GM12872 (cell line): ENCODE measurements around the gene IGF2BP1.

Experiments used
- TF ChIP-seq, protein P1 (sequence below): IDR thresholded peaks from 3 replicates; pipeline ENCODE4 v1.5.1; 2011; ENCODE audit warnings: low read depth, mild to moderate bottlenecking, low read length, moderate library complexity; ENCODE audit not compliant: insufficient read depth

Gene IGF2BP1

DNA sequence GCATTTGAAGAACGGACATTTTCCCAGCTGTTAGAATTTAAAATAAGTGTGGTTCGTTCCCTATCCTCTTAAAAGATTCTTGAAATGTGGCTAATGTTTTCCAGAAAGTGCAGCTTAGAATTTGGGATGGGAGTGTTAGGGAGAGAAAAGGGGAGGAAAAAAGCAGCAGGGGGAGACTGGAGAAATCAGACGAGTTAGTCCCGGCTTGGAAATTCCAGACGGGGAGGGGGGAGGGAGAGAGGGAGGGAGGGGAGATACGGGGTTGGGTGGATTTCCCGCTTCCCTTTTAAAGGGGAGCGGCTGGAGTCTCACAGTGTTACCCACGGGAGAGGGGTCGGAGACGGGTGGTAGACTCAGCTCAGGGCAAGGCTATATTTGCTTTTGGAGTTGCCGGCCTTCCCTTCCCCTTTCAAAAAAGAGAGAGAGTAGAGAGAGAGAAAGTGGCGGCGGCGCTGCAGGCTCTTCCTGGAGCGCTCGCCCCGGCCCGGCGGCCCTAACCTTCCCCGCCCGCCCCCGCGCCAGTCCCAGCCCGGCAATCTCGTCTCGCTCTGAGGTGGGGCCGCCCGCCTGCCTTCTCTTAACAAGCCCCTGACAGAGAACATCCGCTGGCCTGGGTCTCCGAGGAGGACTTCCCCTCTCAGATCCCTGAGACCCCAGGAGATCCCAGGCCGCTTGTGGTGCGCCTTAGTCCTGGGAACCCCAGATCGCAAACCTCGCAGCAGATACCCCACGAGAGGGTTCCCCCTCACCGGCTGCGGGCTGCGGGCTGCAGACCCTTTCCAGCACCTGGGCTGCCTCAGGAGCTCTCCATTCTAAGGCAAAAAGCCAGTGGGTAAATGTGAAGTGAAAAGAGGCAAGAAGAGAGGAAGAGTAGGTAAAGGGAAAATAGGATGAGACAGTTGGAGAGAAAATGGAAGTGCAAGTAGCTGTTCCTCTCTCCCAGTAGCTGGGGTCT is 6.6 kb downstream of the IGF2BP1 start:
- TF ChIP-seq, protein P1, sequence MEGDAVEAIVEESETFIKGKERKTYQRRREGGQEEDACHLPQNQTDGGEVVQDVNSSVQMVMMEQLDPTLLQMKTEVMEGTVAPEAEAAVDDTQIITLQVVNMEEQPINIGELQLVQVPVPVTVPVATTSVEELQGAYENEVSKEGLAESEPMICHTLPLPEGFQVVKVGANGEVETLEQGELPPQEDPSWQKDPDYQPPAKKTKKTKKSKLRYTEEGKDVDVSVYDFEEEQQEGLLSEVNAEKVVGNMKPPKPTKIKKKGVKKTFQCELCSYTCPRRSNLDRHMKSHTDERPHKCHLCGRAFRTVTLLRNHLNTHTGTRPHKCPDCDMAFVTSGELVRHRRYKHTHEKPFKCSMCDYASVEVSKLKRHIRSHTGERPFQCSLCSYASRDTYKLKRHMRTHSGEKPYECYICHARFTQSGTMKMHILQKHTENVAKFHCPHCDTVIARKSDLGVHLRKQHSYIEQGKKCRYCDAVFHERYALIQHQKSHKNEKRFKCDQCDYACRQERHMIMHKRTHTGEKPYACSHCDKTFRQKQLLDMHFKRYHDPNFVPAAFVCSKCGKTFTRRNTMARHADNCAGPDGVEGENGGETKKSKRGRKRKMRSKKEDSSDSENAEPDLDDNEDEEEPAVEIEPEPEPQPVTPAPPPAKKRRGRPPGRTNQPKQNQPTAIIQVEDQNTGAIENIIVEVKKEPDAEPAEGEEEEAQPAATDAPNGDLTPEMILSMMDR: no peak

DNA sequence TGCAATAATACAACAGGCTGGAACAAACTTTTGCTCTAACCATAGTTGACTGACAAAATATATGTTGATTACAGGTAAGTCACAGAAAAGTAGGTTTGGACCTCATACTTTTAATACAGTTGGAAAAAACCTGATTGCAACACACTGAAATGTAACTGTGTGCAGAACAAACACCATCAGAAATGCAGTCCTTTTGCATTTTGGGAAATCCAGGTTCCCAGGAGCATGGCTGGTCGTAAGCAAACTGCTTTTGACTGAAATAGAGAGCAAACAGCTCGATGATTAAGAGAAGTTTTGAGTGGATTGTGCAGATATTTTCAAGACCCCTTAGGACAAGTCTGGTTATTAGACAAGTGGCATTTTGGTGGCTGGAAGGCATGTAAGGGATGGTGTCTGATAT is 8.0 kb downstream of the IGF2BP1 start:
- TF ChIP-seq, protein P1: no peak

DNA sequence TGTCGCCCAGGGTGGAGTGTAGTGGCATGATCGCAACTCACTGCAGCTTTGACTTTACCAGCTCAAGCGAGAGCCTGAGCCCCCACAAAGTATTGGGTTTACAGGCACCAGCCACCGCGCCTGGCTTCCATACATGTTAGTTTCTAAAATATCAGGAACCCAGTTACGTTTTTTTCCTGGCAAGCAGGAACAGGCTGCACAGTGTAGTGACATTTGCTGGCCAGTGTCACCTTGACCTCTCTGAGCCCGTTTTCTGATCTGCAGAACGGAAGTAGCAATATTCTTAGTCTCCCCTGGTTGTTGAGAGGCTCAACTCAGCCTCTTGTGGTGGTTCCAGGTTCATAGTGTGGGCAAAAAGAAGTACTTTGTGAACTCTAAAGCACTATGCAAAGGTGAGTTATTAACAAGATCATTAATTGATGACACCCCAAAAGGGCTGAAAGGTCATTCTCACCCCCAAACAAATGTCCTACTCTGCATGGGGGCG is 15.6 kb downstream of the IGF2BP1 start:
- TF ChIP-seq, protein P1: no peak

DNA sequence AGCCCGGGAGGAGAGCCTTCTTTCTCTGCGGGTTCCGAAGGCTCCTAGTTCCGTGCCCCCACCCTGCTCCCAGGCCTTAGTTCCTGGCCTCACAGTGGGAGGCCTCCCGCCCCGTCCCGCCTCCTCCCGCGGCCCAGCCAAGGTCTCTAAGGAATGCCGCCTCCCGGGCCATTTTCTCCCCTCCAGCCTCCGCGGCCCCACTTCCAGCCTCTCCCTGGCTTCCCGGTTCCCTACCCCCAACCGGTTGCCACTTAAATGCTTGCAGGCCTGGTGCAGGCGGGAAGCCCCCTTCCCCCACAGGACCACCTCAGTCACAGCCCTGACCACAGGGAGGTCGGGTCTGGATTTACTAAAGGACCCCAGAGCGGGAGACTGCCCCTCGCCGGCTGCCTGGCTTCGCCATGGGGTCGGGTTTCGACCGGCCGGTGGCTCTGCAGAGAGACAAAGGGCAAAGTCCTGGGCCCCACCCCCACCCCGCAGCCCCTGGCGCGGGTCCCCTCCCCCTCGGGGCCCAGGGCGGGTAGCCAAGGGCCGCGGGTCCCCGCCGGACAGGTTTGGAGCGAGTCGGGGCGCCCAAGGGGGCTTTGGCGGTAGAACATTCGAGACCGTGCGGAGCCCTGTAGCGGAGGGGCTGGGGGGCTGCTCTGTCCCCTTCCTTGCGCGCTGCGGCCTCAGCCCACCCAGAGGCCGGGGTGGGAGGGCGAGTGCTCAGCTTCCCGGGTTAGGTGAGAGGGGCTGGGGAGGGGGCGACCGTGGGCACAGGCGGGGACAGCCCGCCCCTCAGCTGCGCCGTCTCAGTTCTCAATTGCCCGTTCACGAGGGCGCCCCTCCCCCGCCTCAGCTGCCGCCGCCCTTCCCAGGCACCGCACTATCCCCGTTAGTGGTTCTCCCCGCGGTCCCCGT is 16.4 kb downstream of the IGF2BP1 start:
- TF ChIP-seq, protein P1: no peak

DNA sequence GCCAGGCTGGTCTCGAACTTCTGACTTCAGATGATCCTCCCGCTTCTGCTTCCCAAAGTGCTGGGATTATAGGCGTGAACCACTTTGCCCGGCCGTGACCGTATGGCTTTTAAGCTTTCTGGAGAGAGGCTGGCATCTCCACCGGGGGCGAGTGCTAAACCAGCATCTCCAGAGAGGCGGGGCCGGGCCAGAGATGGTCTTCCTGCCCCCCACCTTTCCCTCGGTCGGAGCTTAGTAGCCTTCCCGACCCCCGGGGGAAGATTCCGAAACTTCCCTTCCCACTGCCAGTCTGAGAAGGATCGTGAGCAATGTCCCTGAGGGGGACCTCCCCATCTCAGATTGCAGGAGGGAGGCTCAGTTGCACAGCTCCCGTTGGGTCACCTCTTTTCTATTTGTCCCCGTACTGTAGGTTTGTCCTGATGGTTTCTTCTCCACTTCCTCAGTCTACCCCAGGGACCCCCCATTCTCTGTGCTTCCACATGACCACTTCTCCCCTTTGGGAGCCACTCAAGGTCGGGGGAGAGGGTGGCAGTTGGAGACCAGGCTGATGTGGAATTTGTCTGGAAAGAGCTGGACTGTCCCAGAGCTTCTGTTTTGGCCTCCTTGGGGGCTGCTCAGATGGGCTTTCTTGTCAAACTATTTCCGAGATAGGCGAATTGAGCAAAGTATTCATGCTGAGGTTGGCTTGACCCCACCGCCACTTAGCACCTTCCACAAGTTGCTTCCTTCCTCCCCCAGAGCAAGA is 18.2 kb downstream of the IGF2BP1 start:
- TF ChIP-seq, protein P1: no peak

DNA sequence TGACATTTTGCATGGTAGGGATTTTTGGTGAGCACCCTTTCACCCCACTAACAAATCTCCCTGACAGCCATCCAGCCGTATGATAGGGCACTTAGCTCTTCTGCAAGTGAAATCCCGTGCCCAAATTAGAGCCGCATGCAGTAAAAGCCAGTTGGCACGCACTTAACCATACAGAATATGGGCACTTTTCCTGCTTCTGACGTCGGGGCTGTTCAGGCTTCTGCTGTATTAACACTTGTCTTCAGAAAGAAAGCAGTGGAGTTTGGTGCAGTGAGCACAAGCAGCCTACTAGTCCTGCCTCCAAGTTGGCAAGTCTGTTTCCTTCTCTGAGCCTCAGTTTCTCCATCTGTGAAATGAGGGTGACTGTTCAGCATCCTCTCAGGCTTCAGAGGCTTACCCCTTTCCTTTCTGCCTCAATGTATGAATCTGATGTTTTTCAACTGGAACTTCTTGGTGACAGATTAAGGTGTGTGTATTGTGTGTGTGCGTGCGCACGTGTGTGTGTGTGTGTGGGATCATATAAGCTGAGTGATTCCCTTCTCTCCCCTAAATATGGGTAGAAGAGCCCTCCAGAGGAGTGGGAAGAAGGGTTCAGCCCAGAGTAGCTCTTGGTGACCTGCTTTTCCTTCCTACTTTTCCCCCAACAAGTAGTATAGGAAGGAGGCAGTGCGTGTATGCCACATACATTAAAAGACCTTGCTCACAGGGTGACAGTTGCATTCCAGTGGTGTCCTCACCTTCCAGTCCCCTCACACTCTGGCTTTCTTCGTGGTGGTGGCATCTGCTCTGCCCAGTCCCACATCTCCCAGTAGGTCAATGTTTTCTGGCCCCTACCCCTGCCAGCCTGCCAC is 19.0 kb downstream of the IGF2BP1 start:
- TF ChIP-seq, protein P1: no peak
